Mesenchymal stem cell (in vitro differentiated cells and primary cell): Measurements from ENCODE around the gene FAM227B.

Experiments
- DNase-seq: peaks from one replicate; pipeline ENCODE4 v3.0.0-alpha.2; 2013
- H2AFZ ChIP-seq: one replicate; pipeline ENCODE4 v1.6.1; 2013; ENCODE audit warnings: low read depth, mild to moderate bottlenecking, control low read depth, inconsistent platforms, low read length, moderate library complexity
- H2AK5ac ChIP-seq: 2 replicates; pipeline ENCODE4 v1.6.1; 2013; ENCODE audit warnings: low read length, moderate library complexity, mild to moderate bottlenecking, inconsistent platforms; ENCODE audit not compliant: severe bottlenecking
- H2BK120ac ChIP-seq: one replicate; pipeline ENCODE4 v1.6.1; 2013; ENCODE audit warnings: low read depth, mild to moderate bottlenecking, inconsistent platforms, low read length, moderate library complexity
- H2BK12ac ChIP-seq, 2 experiments: one replicate each; pipeline ENCODE4 v1.6.1; 2013; ENCODE audit warnings: inconsistent platforms in 2 of 2, low read length in 2 of 2, mild to moderate bottlenecking in 2 of 2, moderate library complexity in 2 of 2, control low read depth in 1 of 2
- H2BK15ac ChIP-seq: one replicate; pipeline ENCODE4 v1.6.1; 2013; ENCODE audit warnings: mild to moderate bottlenecking, low read depth, inconsistent platforms; ENCODE audit not compliant: poor library complexity, severe bottlenecking
- H2BK5ac ChIP-seq: 2 replicates; pipeline ENCODE4 v1.6.1; 2013; ENCODE audit warnings: low read depth, mild to moderate bottlenecking, low read length, control low read depth, inconsistent platforms; ENCODE audit not compliant: poor library complexity, severe bottlenecking
- H3K14ac ChIP-seq, 2 experiments: one replicate each; pipeline ENCODE4 v1.6.1; 2013; ENCODE audit warnings: inconsistent platforms in 2 of 2, low read length in 2 of 2, control low read depth in 1 of 2, mild to moderate bottlenecking in 1 of 2, moderate library complexity in 1 of 2
- H3K18ac ChIP-seq, 2 experiments: one replicate each; pipeline ENCODE4 v1.6.1; 2013; ENCODE audit warnings: inconsistent platforms in 2 of 2, low read length in 2 of 2, control low read depth in 1 of 2, low read depth in 1 of 2, mild to moderate bottlenecking in 1 of 2
- H3K23ac ChIP-seq, 2 experiments: one replicate each; pipeline ENCODE4 v1.6.1; 2013; ENCODE audit warnings: inconsistent platforms in 2 of 2, low read length in 2 of 2, mild to moderate bottlenecking in 2 of 2, moderate library complexity in 2 of 2, control low read depth in 1 of 2
- H3K27ac ChIP-seq: 2 replicates; pipeline ENCODE4 v1.5.1; 2013; ENCODE audit warnings: mild to moderate bottlenecking, moderate library complexity, low read length, control low read depth, inconsistent platforms; ENCODE audit not compliant: poor library complexity, severe bottlenecking
- H3K27me3 ChIP-seq, 2 experiments: 2 replicates each; pipeline versions ENCODE4 v1.6.1 to v1.7.0; 2013; ENCODE audit warnings: low read length in 2 of 2, mild to moderate bottlenecking in 2 of 2, moderate library complexity in 2 of 2, control low read depth in 1 of 2, inconsistent platforms in 1 of 2; ENCODE audit not compliant: control insufficient read depth in 1 of 2, insufficient read depth in 1 of 2
- H3K36me3 ChIP-seq, 2 experiments: 2 replicates each; pipeline versions ENCODE4 v1.6.1 to v1.7.0; 2013; ENCODE audit warnings: low read length in 2 of 2, control low read depth in 1 of 2, inconsistent platforms in 1 of 2, low read depth in 1 of 2, mild to moderate bottlenecking in 1 of 2; ENCODE audit not compliant: insufficient read depth in 2 of 2, control insufficient read depth in 1 of 2
- H3K4ac ChIP-seq, 2 experiments: one replicate each; pipeline ENCODE4 v1.6.1; 2013; ENCODE audit warnings: inconsistent platforms in 2 of 2, low read length in 2 of 2, mild to moderate bottlenecking in 2 of 2, moderate library complexity in 2 of 2, control low read depth in 1 of 2, low read depth in 1 of 2
- H3K4me1 ChIP-seq: 2 replicates; pipeline ENCODE4 v1.6.1; 2013; ENCODE audit warnings: low read depth, low read length, control low read depth; ENCODE audit not compliant: control insufficient read depth, insufficient read depth
- H3K4me2 ChIP-seq: 2 replicates; pipeline ENCODE4 v1.6.1; 2013; ENCODE audit warnings: low read length, mild to moderate bottlenecking, inconsistent platforms; ENCODE audit not compliant: poor library complexity, severe bottlenecking
- H3K4me3 ChIP-seq, 2 experiments: 2 replicates each; pipeline versions ENCODE4 v1.5.1 to v1.7.0; 2013; ENCODE audit warnings: low read length in 2 of 2, mild to moderate bottlenecking in 2 of 2, control low read depth in 1 of 2, low read depth in 1 of 2; ENCODE audit not compliant: insufficient read depth in 1 of 2
- H3K79me1 ChIP-seq: replicated peaks from 2 replicates; pipeline ENCODE4 v1.6.1; 2013; ENCODE audit warnings: mild to moderate bottlenecking, control low read depth, low read length, inconsistent platforms; ENCODE audit not compliant: poor library complexity, severe bottlenecking
- H3K9ac ChIP-seq: 2 replicates; pipeline ENCODE4 v1.7.0; 2013; ENCODE audit warnings: mild to moderate bottlenecking, low read length, moderate library complexity
- H3K9me3 ChIP-seq: 2 replicates; pipeline ENCODE4 v1.7.0; 2013; ENCODE audit warnings: mild to moderate bottlenecking, low read length; ENCODE audit not compliant: control insufficient read depth
- H4K8ac ChIP-seq: one replicate; pipeline ENCODE4 v1.6.1; 2013; ENCODE audit warnings: inconsistent platforms, mild to moderate bottlenecking, low read length, moderate library complexity
- H4K91ac ChIP-seq: one replicate; pipeline ENCODE4 v1.6.1; 2013; ENCODE audit warnings: mild to moderate bottlenecking, low read length, inconsistent platforms
- WGBS: methylation state at CpG from one replicate; pipeline ENCODE4 v1.1.7; 2013; ENCODE audit warnings: mixed read lengths; 5-methylcytosine and 5-hydroxymethylcytosine counted together

FAM227B gene

DNA sequence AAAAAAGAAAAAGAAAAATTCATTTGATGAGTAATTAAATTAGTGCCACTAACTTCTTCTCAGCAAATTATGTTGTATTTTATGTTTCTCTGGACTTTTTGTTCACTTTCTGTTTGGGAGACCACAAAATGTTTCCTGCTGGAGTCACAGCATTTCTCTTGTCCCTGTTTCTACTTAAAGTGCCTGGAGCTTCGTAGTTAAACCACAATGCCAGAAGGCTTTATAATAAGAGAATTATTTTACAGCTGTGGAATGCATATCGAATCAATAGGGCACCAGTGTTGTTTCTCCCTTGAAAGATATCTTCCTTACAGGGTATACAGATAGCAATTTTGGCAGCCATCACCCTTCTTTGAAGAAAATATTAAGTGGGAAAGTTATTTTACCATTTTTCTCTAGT is 3.4 kb upstream of the FAM227B start:
- DNase-seq = peak; percentile 68
- no peak overlapping the region for H3K18ac ChIP-seq
- 71% methylated on average over 1 of the region's 2 CpGs for WGBS
- H3K4me1 ChIP-seq = no peaks in the 10 kb centered on the region
- no peaks in the 10 kb centered on the region for H3K27me3 ChIP-seq
- no peak overlapping the region for H3K4me2 ChIP-seq
- H2BK120ac ChIP-seq = no peak overlapping the region
- H3K9me3 ChIP-seq = peaks cover 12% of the 10 kb centered on the region
- no peak overlapping the region for H3K14ac ChIP-seq
- H3K4me3 ChIP-seq = peak overlapping the region in 1 of 2 experiments; percentile 86
- H3K36me3 ChIP-seq = peaks cover 5 to 61% of the 10 kb centered on the region in 2 experiments
- H2BK12ac ChIP-seq = no peak overlapping the region
- H4K8ac ChIP-seq = no peak overlapping the region
- no peak overlapping the region for H2AFZ ChIP-seq
- no peak overlapping the region for H2BK15ac ChIP-seq
- no peak overlapping the region for H2BK5ac ChIP-seq
- peak overlapping the region; percentile 96 for H3K9ac ChIP-seq
- no peak overlapping the region for H2AK5ac ChIP-seq
- H3K79me1 ChIP-seq = peaks cover 14% of the 10 kb centered on the region
- H3K23ac ChIP-seq = no peak overlapping the region
- no peak overlapping the region for H3K4ac ChIP-seq
- no peak overlapping the region for H4K91ac ChIP-seq
- peak overlapping the region; percentile 38 for H3K27ac ChIP-seq

DNA sequence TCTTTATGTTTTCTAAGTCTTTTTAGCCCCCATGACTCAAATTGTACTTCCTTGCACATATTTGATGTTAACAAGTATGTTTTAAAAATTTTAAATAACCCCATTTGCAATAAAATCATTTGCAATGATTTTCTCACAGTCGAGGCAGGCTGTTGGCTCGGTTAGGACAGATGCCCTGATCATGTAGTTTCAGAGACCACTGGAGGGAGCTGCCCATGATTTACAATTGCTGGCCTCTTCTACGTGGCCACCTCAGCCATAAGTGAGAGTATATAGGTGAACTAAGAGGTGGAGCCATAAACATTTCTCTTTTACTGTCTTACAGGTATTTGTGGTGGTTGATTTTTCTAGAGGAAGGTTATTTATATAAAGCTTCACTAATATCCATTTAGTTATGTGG is 1.9 kb upstream of the FAM227B start:
- H4K8ac ChIP-seq = no peak overlapping the region
- no peak overlapping the region for H2AFZ ChIP-seq
- H3K14ac ChIP-seq = no peak overlapping the region
- H3K4me1 ChIP-seq = no peaks in the 10 kb centered on the region
- no peak overlapping the region for H4K91ac ChIP-seq
- H2AK5ac ChIP-seq = no peak overlapping the region
- WGBS = 81% methylated on average over 3 of the region's 3 CpGs
- H2BK120ac ChIP-seq = no peak overlapping the region
- H3K79me1 ChIP-seq = peaks cover 14% of the 10 kb centered on the region
- no peak overlapping the region for H2BK12ac ChIP-seq
- DNase-seq = peak; percentile 27
- peaks cover 5 to 48% of the 10 kb centered on the region in 2 experiments for H3K36me3 ChIP-seq
- H3K27ac ChIP-seq = no peak overlapping the region
- H3K9ac ChIP-seq = peak overlapping the region; percentile 96
- H3K18ac ChIP-seq = no peak overlapping the region
- H3K23ac ChIP-seq = no peak overlapping the region
- no peak overlapping the region for H3K4me2 ChIP-seq
- H2BK5ac ChIP-seq = no peak overlapping the region
- H3K4ac ChIP-seq = no peak overlapping the region
- peaks cover 12% of the 10 kb centered on the region for H3K9me3 ChIP-seq
- H2BK15ac ChIP-seq = no peak overlapping the region
- no peaks in the 10 kb centered on the region for H3K27me3 ChIP-seq
- peak overlapping the region in 1 of 2 experiments; percentile 86 for H3K4me3 ChIP-seq

DNA sequence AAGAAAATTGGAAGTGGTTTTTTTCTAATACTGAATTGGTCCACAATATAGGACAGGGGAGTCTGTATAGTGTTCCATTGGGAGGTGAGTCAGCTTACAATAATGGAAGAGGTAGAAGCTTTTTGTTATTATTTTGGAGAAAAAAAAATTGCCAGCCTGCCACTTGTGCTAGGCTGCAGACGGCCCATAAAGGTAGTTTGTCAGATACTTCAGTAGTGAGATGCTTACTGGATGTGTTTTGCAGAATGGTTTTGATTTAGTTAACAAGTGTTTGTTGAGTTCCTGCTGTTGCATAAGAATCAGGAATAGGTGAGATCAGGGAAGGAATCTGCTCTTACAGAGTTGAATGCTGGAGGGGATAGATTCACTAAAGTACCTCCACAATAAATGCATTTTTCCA is 1.3 kb upstream of the FAM227B start:
- Histone ChIP-seq H3K4me2 (peak overlapping the region; percentile 64), H3K36me3 (peaks cover 5 to 43% of the 10 kb centered on the region in 2 experiments), H2BK15ac (no peak overlapping the region), H3K9me3 (peaks cover 12% of the 10 kb centered on the region), H3K27ac (no peak overlapping the region), H3K27me3 (no peaks in the 10 kb centered on the region), H2AK5ac (no peak overlapping the region), H2BK5ac (no peak overlapping the region), H2AFZ (no peak overlapping the region), H4K91ac (no peak overlapping the region), H3K18ac (no peak overlapping the region), H3K23ac (no peak overlapping the region), H2BK120ac (no peak overlapping the region), H3K4ac (peak overlapping the region in 1 of 2 experiments; percentile 28), H4K8ac (no peak overlapping the region), H3K4me1 (no peaks in the 10 kb centered on the region), H3K9ac (peak overlapping the region; percentile 96), H3K4me3 (peak overlapping the region in 1 of 2 experiments; percentile 86), H3K14ac (no peak overlapping the region), H3K79me1 (peaks cover 14% of the 10 kb centered on the region), H2BK12ac (no peak overlapping the region)
- 29% methylated on average over 1 of the region's 1 CpG for WGBS
- peak; percentile 21 for DNase-seq

DNA sequence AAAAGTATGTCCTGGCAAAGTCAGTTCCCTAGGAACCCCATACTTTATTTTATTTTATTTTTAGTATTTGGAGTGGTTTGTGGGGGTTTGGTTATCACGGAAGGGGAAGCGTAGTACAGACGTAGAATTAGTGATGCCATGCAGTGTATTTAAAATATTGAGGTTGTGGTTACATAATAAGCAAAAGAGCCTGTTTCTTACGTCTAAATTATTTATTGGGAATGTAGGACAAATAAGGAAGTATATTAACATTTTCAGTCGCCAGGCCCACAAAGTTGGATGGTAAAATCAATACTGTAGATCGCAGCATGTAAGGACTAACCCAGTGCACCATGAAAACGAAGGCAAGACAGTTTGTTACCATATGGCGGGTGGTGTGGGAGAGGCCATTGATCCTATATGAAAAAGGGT is 788 bp upstream of the FAM227B start:
- Histone ChIP-seq H4K91ac (no peak overlapping the region), H3K4me2 (peak overlapping the region; percentile 64), H3K18ac (peak overlapping the region in 1 of 2 experiments; percentile 70), H3K9ac (peak overlapping the region; percentile 96), H2BK12ac (no peak overlapping the region), H4K8ac (no peak overlapping the region), H3K9me3 (peaks cover 14% of the 10 kb centered on the region), H3K36me3 (peaks cover 5 to 38% of the 10 kb centered on the region in 2 experiments), H3K4ac (peak overlapping the region in 1 of 2 experiments; percentile 28), H3K27me3 (no peaks in the 10 kb centered on the region), H3K79me1 (peaks cover 14% of the 10 kb centered on the region), H3K4me1 (no peaks in the 10 kb centered on the region), H2BK5ac (no peak overlapping the region), H3K4me3 (peak overlapping the region; percentile 24 to 86), H2AK5ac (no peak overlapping the region), H3K14ac (no peak overlapping the region), H2AFZ (no peak overlapping the region), H2BK15ac (no peak overlapping the region), H3K23ac (no peak overlapping the region), H3K27ac (no peak overlapping the region), H2BK120ac (no peak overlapping the region)
- DNase-seq = peak; percentile 36
- WGBS = 20% methylated on average over 8 of the region's 8 CpGs
